IPS-18a (cell line): Measurements from ENCODE around the gene SLC9A2.

Experiments
- H3K27ac ChIP-seq: one replicate; pipeline ENCODE4 v1.5.1; 2013; ENCODE audit warnings: low read length
- H3K27me3 ChIP-seq: one replicate; pipeline ENCODE4 v1.6.1; 2013; ENCODE audit warnings: mild to moderate bottlenecking, low read length; ENCODE audit not compliant: control insufficient read depth, insufficient read depth
- H3K36me3 ChIP-seq: one replicate; pipeline ENCODE4 v1.6.1; 2013; ENCODE audit warnings: low read depth, low read length; ENCODE audit not compliant: control insufficient read depth
- H3K4me1 ChIP-seq: one replicate; pipeline ENCODE4 v1.6.1; 2013; ENCODE audit warnings: low read depth, low read length; ENCODE audit not compliant: control insufficient read depth
- H3K4me3 ChIP-seq: one replicate; pipeline ENCODE4 v1.5.1; 2013; ENCODE audit warnings: low read length
- H3K9ac ChIP-seq: one replicate; pipeline ENCODE4 v1.6.1; 2013; ENCODE audit warnings: mild to moderate bottlenecking, low read length, moderate library complexity
- H3K9me3 ChIP-seq: one replicate; pipeline ENCODE4 v1.6.1; 2013; ENCODE audit warnings: low read depth, low read length; ENCODE audit not compliant: control insufficient read depth

SLC9A2 gene

DNA sequence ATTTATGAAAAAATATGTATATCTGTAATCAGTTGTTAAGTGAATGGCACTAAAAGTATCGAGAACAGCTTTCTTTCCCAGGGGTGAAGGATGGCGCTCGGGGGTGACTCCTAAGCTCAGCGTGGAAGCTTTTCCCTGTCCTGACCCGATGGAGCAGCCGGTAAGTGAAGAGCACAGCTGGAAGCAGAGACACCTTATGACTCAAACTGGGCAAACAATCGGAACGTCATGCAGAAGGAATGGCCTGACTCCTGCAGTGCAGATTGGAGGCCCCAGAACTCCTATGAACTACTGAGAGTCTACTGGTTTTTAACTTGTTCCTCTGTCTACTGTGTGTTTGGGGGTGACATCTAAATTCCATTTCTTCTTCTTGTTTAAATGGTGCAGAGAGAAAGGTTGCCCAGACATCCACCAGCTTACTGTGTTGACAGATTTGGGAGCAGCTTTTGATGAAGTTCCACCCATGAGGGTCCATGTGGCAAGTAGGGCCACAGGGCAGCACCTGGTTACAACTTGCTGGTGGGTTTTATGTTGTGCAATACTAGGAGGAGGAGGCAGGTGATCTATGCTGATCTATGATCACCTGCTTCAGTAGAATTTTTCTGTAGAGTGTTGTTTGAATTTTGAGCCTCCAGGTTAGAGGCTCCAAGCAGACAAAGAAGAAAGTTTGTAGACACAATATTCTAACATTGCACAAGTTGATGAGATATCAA is 89.7 kb downstream of the SLC9A2 start:
- H3K36me3 ChIP-seq: no peaks in the 10 kb centered on the region
- H3K9ac ChIP-seq: no peak overlapping the region
- no peak overlapping the region for H3K4me3 ChIP-seq
- no peaks in the 10 kb centered on the region for H3K27me3 ChIP-seq
- no peaks in the 10 kb centered on the region for H3K4me1 ChIP-seq
- no peaks in the 10 kb centered on the region for H3K9me3 ChIP-seq
- H3K27ac ChIP-seq: no peak overlapping the region

DNA sequence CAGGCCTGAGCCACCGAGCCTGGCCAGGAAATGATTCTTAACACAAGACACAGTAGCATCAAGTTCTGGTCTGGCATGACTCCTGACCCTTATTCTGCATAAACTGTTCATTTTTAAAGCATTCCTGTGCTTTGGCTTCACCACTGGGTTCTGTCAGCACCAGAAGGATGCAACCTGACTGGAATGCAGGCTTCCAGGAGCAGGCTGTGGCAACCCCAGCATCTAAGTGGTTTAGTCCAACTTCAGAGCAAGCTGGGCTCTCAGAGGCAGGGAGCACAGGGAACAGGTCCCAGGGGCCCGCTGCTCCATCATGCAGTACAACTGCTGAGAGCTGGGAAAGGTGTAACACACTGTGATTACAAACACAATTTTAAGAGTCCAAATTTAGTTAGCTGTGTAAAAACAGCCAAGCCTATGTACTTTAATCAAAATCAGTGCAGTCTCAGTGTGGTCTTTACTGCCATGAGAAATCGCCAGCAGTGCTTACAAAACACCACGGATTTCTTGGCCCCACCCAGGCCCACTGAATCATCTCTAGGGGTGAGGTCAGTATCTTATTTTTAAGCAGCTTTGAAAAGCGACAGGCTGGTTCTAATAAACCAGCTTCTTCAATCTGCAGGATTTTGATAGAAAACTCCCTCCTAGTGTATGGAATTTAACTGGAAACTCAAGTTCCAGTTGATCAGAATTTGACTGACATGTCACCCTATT is 98.1 kb downstream of the SLC9A2 start:
- Histone ChIP-seq H3K27ac (no peak overlapping the region), H3K9ac (no peak overlapping the region), H3K36me3 (peaks cover 40% of the 10 kb centered on the region), H3K4me3 (no peak overlapping the region), H3K4me1 (no peaks in the 10 kb centered on the region), H3K9me3 (no peaks in the 10 kb centered on the region), H3K27me3 (no peaks in the 10 kb centered on the region)

DNA sequence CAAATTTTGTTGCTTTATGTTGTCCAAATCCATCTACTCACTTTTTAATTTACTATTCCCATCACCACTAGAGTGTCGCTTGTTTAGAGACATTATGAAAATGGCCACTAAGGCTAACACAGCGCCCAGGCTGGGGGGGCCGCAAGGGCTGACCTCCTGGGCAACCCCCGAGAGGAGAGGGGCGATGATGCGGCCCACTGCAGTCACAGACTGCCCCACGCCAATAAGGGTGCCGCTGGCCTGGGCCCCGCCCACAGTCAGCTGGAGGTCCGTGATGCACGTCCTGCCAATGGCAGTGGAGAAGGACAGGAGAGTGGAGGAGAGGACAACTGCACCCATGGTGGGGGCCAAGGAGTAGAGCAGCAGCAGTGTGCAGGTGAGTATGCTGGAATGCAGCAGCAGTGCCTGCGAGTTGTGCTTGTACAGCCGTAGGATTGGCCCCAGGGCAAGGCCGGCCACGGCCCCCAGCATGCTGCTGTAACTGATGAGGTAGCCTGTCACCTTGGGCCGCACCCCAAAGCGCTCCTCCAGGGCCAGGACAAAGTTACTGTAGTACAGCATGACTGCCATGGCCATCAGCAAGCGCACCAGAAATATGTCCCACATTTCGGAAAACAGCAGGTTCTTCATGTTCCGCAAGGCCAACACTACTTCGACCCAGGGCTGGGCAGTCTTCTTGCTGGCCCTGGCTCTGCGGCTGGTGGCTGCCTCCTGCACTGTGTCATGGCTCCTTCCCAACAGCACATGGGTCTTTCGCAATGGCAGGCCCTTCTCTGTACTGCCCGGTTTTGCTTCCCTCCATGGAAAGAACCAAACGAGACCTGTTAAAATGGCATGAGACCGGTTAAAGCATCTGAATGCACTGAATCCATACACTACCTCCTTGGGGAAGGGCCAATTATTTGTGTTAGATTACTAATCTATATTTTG is 99.3 kb downstream of the SLC9A2 start:
- H3K4me3 ChIP-seq: no peak overlapping the region
- no peaks in the 10 kb centered on the region for H3K27me3 ChIP-seq
- H3K9me3 ChIP-seq: no peaks in the 10 kb centered on the region
- H3K4me1 ChIP-seq: no peaks in the 10 kb centered on the region
- H3K9ac ChIP-seq: no peak overlapping the region
- no peak overlapping the region for H3K27ac ChIP-seq
- peaks cover 50% of the 10 kb centered on the region for H3K36me3 ChIP-seq

DNA sequence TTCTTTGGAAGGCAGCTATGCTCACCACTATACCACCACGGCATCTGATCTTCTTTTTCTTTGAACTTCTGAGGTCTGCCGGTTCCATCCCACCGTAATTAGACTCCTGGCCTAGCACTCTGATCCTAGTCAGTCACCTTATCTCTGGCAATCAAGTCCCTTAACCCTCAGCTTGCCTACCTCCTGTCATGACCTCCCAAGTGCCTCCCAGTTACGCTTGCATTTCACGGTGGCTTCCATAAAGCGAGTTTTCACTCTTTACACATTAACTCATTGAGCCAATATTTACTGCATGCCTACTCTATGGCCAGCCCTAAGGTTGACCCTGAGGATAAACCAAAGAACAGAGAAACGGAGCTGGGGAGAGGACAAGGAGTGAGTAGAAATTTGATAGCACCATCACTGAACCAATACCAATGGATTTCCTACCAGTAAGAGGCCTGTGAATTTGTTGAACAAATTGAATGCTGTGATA is 104.7 kb downstream of the SLC9A2 start:
- no peak overlapping the region for H3K4me3 ChIP-seq

DNA sequence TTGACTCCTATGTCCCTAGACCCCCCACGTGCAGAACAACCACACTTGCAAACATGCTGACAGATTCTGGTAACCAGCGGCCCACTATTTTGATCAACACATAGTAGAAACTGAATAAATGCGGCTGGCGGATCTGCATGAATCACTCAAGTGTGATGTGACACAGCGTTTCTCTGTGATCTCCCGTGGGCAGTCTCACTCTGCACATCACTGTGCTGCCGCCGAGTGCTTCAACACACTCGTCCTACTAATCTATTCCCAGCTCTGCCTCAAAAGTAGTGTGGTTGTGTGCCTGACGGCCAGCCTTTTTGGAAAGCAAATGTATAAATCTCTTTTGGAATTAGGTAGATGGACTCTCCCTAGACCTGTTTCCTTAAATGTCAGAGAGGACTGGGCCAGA is 105.2 kb downstream of the SLC9A2 start:
- Histone ChIP-seq H3K4me1 (no peaks in the 10 kb centered on the region), H3K4me3 (no peak overlapping the region), H3K9me3 (no peaks in the 10 kb centered on the region), H3K36me3 (peaks cover 69% of the 10 kb centered on the region), H3K27ac (no peak overlapping the region), H3K27me3 (no peaks in the 10 kb centered on the region), H3K9ac (no peak overlapping the region)

More for the DNA sequence above, 104.7 kb downstream of the SLC9A2 start:
- peaks cover 67% of the 10 kb centered on the region for H3K36me3 ChIP-seq
- H3K27me3 ChIP-seq: no peaks in the 10 kb centered on the region
- no peak overlapping the region for H3K27ac ChIP-seq
- H3K4me1 ChIP-seq: no peaks in the 10 kb centered on the region
- no peaks in the 10 kb centered on the region for H3K9me3 ChIP-seq
- no peak overlapping the region for H3K9ac ChIP-seq

DNA sequence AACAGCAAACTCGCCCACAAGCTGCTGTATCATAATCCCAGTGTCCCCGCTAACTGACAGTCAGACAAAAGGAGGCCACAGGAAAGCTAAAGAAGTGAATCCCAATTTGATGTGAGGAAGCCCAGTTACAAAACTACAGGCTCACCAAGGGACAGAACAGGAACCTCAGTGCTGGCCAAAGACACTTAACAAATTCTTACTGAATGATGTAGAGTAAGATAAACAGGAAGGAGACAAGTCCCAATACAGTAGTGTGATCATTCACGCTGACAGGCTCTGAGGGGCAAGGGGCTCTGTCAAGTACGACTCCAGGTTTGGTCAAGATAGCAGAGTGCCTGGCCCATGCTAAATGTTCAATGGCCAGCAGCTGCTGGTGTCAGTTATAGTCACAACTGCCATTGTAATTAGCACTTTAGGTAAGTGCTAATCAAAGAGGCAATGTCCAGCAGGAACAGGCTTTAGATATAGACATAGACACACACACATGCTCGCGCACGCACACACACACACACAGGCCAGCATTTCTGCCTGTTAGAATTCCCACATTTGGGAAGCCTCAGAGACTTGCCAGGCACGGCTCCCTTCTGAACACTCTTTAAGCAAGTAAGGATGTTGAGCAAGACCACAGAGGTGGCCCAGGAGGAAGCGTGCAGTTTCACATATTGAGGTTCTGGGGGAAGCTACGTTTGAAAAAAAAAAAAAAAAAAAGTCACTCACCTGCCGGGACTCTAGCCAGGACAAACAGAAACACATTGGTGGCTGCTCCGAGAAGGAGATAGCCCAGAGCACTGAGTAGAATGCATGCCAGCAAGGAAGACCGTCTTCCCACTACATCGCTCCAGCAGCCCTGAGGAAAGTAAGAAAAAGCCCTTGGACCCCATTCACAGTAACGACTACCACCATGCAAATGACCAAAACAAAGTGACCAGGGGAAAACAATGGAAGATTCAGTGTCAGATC is 107.1 kb downstream of the SLC9A2 start:
- Histone ChIP-seq H3K36me3 (peaks cover 63% of the 10 kb centered on the region), H3K9ac (no peak overlapping the region), H3K27ac (no peak overlapping the region), H3K27me3 (no peaks in the 10 kb centered on the region), H3K4me3 (no peak overlapping the region), H3K9me3 (no peaks in the 10 kb centered on the region), H3K4me1 (no peaks in the 10 kb centered on the region)

DNA sequence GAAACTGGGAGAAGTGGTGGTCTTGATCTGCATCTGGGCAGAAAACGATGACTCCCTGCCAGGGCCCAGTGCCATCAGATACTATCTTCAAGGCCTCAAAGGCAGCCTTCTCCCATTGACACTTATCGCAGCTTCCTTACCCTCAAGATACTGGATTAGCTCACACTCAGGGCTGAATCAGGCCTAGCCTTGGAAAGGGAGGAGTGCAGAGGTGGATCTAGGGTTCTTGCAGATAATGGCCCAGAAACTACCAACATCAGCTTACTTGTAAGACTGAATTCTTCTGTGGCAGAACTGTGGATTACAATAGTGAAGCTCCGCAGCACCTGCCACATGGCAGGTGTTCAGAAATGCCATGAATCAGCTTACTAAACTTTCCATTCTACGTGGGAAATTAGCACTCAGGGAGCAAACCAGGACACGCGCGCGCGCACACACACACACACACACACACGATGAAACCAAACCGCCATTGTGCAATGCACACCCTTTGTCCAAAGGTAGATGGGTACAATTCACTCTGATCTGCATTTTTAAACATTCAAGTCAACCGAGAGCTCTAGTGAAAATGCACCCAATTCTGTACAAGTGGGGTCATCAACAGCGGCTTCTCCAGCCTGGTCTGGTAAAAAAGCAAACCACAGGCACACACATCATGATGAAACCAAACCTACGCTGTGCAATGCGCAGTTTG is 116.2 kb downstream of the SLC9A2 start:
- H3K4me3 ChIP-seq: peak overlapping the region; percentile 94
- no peaks in the 10 kb centered on the region for H3K27me3 ChIP-seq
- H3K36me3 ChIP-seq: peaks cover 10% of the 10 kb centered on the region
- H3K9ac ChIP-seq: peak overlapping the region; percentile 70
- H3K4me1 ChIP-seq: no peaks in the 10 kb centered on the region
- H3K27ac ChIP-seq: no peak overlapping the region
- no peaks in the 10 kb centered on the region for H3K9me3 ChIP-seq

DNA sequence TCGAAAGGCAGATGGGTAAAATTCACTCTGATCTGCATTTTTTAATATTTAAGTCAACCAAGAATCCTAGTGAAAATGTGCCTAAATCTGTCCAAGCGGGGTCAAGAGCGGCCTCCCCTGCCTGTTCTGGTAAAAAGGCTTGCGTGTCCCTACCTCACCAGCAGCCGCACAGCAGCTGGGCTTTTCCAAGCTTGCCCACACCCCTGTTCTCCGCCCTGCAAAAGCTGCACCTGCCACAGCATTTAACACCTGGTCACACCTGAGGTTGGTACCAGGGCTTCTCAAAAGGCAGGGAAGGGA is 116.7 kb downstream of the SLC9A2 start:
- peak overlapping the region; percentile 70 for H3K9ac ChIP-seq
- H3K36me3 ChIP-seq: peaks cover 6% of the 10 kb centered on the region
- peak overlapping the region; percentile 94 for H3K4me3 ChIP-seq
- H3K9me3 ChIP-seq: no peaks in the 10 kb centered on the region
- H3K4me1 ChIP-seq: no peaks in the 10 kb centered on the region
- no peaks in the 10 kb centered on the region for H3K27me3 ChIP-seq
- H3K27ac ChIP-seq: no peak overlapping the region

DNA sequence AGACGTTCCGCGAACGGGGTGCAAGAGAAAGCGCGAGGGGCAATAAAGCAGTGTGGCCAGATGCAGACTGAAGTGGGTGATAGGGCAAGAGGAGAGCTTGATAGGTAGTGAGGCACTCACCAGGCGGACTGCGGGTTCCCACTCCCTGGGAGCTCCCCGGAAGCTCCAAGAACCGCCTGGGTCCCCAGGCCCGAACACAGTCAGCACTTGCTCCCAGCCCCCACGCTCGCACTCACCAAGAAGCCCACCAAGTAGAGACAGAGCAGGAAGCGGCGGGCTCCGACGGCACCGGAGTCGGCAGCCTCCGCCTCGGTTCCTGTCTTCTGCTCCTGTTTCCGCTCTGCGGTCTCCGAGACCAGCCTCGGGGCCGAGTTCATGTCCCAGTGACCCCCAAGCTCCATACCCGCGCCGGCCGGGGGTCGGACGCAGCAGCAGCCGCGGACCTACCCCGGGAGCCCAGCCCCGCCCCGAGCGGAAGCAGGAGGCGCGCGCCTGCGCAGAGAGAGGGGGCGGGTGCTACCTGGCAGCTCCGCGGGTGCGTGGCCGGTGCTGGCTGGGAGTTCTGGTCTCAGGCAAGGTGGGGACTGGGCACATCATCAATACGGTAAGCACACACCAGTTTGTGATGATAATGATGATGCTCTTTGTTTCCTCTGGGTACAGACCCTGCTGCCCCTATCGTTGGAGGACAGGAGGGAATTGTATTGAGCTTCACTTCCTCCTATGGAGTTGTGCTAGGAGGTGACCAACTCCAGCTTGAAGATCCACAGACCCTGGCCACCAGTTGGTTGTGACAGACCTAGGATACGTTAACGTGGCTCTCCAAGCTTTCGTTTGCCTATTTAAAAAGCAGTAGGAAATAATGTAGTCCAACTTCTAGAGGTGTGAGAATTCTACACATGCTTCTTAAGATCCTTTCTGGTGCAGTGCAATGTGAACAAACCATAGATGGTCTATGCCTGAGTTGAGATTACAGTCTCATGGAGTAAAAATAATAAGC is 117.4 kb downstream of the SLC9A2 start:
- Histone ChIP-seq H3K27ac (no peak overlapping the region), H3K4me1 (no peaks in the 10 kb centered on the region), H3K36me3 (peaks cover 2% of the 10 kb centered on the region), H3K9me3 (no peaks in the 10 kb centered on the region), H3K9ac (peak overlapping the region; percentile 70), H3K4me3 (peak overlapping the region; percentile 94), H3K27me3 (no peaks in the 10 kb centered on the region)
